Mesendoderm (in vitro differentiated cells): ENCODE data around the gene CALU. TPM values are rescaled to one million over a fixed set of nuclear protein-coding genes. Genes with fewer than 3 reads are reported as not detected.
A peak's percentile ranks its signal among the peaks of the same experiment; 100 is the strongest.

Experiments
- DNase-seq: peaks from one replicate; pipeline ENCODE4 v3.0.0; 2013
- H2AK5ac ChIP-seq: 2 replicates; pipeline ENCODE4 v1.6.1; 2013; ENCODE audit warnings: low read length, inconsistent platforms
- H2BK120ac ChIP-seq: 2 replicates; pipeline ENCODE4 v1.6.1; 2013; ENCODE audit warnings: low read depth, mild to moderate bottlenecking, low read length, moderate library complexity, mixed read lengths
- H2BK15ac ChIP-seq: replicated peaks from 2 replicates; pipeline ENCODE4 v1.6.1; 2013; ENCODE audit warnings: low read depth, mild to moderate bottlenecking, moderate library complexity
- H2BK5ac ChIP-seq: 2 replicates; pipeline ENCODE4 v1.6.1; 2013; ENCODE audit warnings: low read length, inconsistent platforms
- H3K18ac ChIP-seq: 2 replicates; pipeline ENCODE4 v1.6.1; 2013; ENCODE audit warnings: mild to moderate bottlenecking, low read length, mixed read lengths
- H3K23ac ChIP-seq: one replicate; pipeline ENCODE4 v1.6.1; 2013; ENCODE audit warnings: low read length
- H3K27ac ChIP-seq: 2 replicates; pipeline ENCODE4 v1.5.1; 2013; ENCODE audit warnings: low read depth, mild to moderate bottlenecking, inconsistent platforms, low read length, moderate library complexity
- H3K27me3 ChIP-seq: 2 replicates; pipeline ENCODE4 v1.6.1; 2013; ENCODE audit warnings: low read length, control low read depth, mild to moderate bottlenecking, inconsistent platforms; ENCODE audit not compliant: insufficient read depth, poor library complexity
- H3K36me3 ChIP-seq: 2 replicates; pipeline ENCODE4 v1.6.1; 2013; ENCODE audit warnings: low read length, inconsistent platforms; ENCODE audit not compliant: control insufficient read depth, insufficient read depth
- H3K4ac ChIP-seq: one replicate; pipeline ENCODE4 v1.6.1; 2013; ENCODE audit warnings: low read depth, mild to moderate bottlenecking, low read length, moderate library complexity
- H3K4me1 ChIP-seq: 2 replicates; pipeline ENCODE4 v1.6.1; 2013; ENCODE audit warnings: low read depth, low read length, inconsistent platforms; ENCODE audit not compliant: control insufficient read depth
- H3K4me2 ChIP-seq: 2 replicates; pipeline ENCODE4 v1.6.1; 2013; ENCODE audit warnings: low read length
- H3K4me3 ChIP-seq: 2 replicates; pipeline ENCODE4 v1.5.1; 2013; ENCODE audit warnings: mild to moderate bottlenecking, low read length
- H3K56ac ChIP-seq: one replicate; pipeline ENCODE4 v1.6.1; 2013; ENCODE audit warnings: low read length
- H3K79me1 ChIP-seq: 2 replicates; pipeline ENCODE4 v1.6.1; 2013; ENCODE audit warnings: low read length, inconsistent platforms
- H3K79me2 ChIP-seq: 2 replicates; pipeline ENCODE4 v1.6.1; 2013; ENCODE audit warnings: mild to moderate bottlenecking, low read length; ENCODE audit not compliant: control insufficient read depth, insufficient read depth
- H3K9ac ChIP-seq: 2 replicates; pipeline ENCODE4 v1.6.1; 2013; ENCODE audit warnings: low read length, inconsistent platforms
- H4K5ac ChIP-seq: one replicate; pipeline ENCODE4 v1.6.1; 2013; ENCODE audit warnings: low read length
- H4K8ac ChIP-seq: one replicate; pipeline ENCODE4 v1.6.1; 2013; ENCODE audit warnings: low read depth, mild to moderate bottlenecking, control low read depth, low read length, moderate library complexity
- WGBS: extraction: QIAGEN DNeasy Blood & Tissue Kit; methylation state at CpG from one replicate; pipeline ENCODE4 v1.1.7; 2013; ENCODE audit warnings: low lambda C conversion rate, missing lambda C conversion rate; ENCODE audit not compliant: insufficient coverage; ENCODE audit errors: extremely low coverage; 5-methylcytosine and 5-hydroxymethylcytosine counted together
- polyA plus RNA-seq, 2 experiments: library from polyadenylated mRNA; stranded (reverse); fragments of 200-250 nt; gene quantifications; one replicate each; pipeline ENCODE4 v1.2.3, GENCODE V29; 2013

Gene CALU
- 133 TPM for polyA plus RNA-seq (2013, experiment 1 of 2)
- polyA plus RNA-seq (2013, experiment 2 of 2), result 130 TPM

DNA sequence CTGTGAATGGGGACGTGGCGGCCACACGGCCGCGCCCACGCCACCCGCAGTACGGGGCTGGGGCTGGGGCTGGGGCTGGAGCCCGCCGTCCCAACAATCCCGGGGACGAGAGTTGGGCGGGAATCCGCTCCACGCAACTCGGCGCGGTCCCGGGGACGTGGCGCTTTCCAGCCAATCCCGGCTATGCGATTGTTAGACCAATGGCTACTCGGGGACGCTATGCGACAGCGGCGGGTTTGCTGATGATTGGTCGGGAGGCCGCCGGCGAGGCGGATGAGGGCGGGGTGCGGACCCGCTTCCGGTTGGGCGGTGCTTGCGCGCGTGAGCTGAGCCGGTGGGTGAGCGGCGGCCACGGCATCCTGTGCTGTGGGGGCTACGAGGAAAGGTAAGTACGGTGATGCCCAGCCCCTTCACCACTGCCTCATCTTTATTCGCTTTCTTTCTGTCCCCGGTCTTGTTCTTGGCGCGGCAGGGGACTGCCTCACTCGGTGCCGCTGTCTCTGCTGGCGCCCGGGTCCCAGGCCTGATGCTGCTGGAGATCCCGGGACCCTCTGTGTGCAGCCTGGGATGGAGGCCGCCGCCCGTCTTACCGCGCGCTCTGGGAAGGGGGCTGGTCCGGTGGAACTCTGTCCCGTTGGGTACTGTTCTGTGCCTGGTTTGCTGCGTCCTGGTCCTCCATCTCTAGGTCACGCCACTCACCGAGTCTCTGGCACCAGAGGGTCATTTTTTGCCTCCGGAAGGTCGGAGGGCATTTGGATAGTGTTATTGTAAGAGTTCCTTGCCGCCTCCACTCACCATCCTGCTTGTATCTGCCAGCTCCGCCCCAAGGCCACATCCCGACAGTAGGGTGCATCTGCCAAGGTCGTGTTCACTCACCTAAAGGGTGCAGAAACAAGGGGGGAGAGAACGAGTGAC lies at the start of gene CALU:
Gene CALU, plus strand, starts transcription at position 312 of the 915 bp plus-strand sequence. CDS start 9,225 bp downstream, outside the sequence.
- Histone ChIP-seq H2BK120ac (no peak within 1 kb of the TSS), H3K23ac (peak within 1 kb of the TSS; percentile 32), H3K4ac (peak within 1 kb of the TSS; percentile 75), H3K27ac (peak within 1 kb of the TSS; percentile 18), H3K9ac (peak within 1 kb of the TSS; percentile 88), H3K27me3 (no peaks in the 10 kb centered on the region), H3K4me1 (peaks cover 2% of the 10 kb centered on the region), H3K18ac (peak within 1 kb of the TSS; percentile 35), H2BK15ac (no peak within 1 kb of the TSS), H3K4me2 (peak within 1 kb of the TSS; percentile 71), H3K79me1 (peaks cover 7% of the 10 kb centered on the region), H3K56ac (peak within 1 kb of the TSS; percentile 91), H3K79me2 (peaks cover 46% of the 10 kb centered on the region), H2BK5ac (peak within 1 kb of the TSS; percentile 31), H3K36me3 (no peaks in the 10 kb centered on the region), H2AK5ac (no peak within 1 kb of the TSS), H3K4me3 (peak within 1 kb of the TSS; percentile 93), H4K8ac (no peak within 1 kb of the TSS), H4K5ac (no peak within 1 kb of the TSS)
- no CpG with 5 or more reads among the region's 74 CpGs for WGBS
- peak; percentile 97 for DNase-seq

- no CpG with 5 or more reads among the region's 1 CpG for WGBS
- no peak overlapping the region for H3K9ac ChIP-seq
- no peak overlapping the region for H4K8ac ChIP-seq
- H2BK120ac ChIP-seq, result no peak overlapping the region
- H3K4me1 ChIP-seq, result no peaks in the 10 kb centered on the region
- no peak overlapping the region for H2BK15ac ChIP-seq
- no peak for DNase-seq
- no peak overlapping the region for H3K23ac ChIP-seq
- no peaks in the 10 kb centered on the region for H3K36me3 ChIP-seq
- H3K4me3 ChIP-seq, result no peak overlapping the region
- H3K4me2 ChIP-seq, result no peak overlapping the region
- H2AK5ac ChIP-seq, result no peak overlapping the region
- H3K18ac ChIP-seq, result no peak overlapping the region
- H3K4ac ChIP-seq, result no peak overlapping the region
- no peak overlapping the region for H3K27ac ChIP-seq
- H3K56ac ChIP-seq, result no peak overlapping the region
- no peaks in the 10 kb centered on the region for H3K79me2 ChIP-seq
- H2BK5ac ChIP-seq, result no peak overlapping the region
- H4K5ac ChIP-seq, result no peak overlapping the region
- H3K27me3 ChIP-seq, result no peaks in the 10 kb centered on the region
- no peaks in the 10 kb centered on the region for H3K79me1 ChIP-seq
Measured at GRCh38 chr7:128691227-128691626, 47.9 kb upstream of the CALU start.

GRCh38 chr7:128692623-128693270 lies 46.4 kb upstream of the CALU start:
- no peak overlapping the region for H2BK15ac ChIP-seq
- no CpG with 5 or more reads among the region's 7 CpGs for WGBS
- H2BK120ac ChIP-seq, result no peak overlapping the region
- H3K27ac ChIP-seq, result no peak overlapping the region
- H3K18ac ChIP-seq, result no peak overlapping the region
- H2AK5ac ChIP-seq, result no peak overlapping the region
- no peak overlapping the region for H3K56ac ChIP-seq
- no peak overlapping the region for H4K8ac ChIP-seq
- no peak overlapping the region for H3K23ac ChIP-seq
- no peaks in the 10 kb centered on the region for H3K27me3 ChIP-seq
- no peaks in the 10 kb centered on the region for H3K36me3 ChIP-seq
- no peak overlapping the region for H3K4me2 ChIP-seq
- H4K5ac ChIP-seq, result no peak overlapping the region
- no peak overlapping the region for H3K4me3 ChIP-seq
- H3K79me1 ChIP-seq, result no peaks in the 10 kb centered on the region
- H3K4me1 ChIP-seq, result no peaks in the 10 kb centered on the region
- H2BK5ac ChIP-seq, result no peak overlapping the region
- no peak overlapping the region for H3K4ac ChIP-seq
- no peak overlapping the region for H3K9ac ChIP-seq
- no peaks in the 10 kb centered on the region for H3K79me2 ChIP-seq
- no peak for DNase-seq

GRCh38 chr7:128693373-128694015 lies 45.7 kb upstream of the CALU start:
- Histone ChIP-seq H3K79me1 (no peaks in the 10 kb centered on the region), H4K5ac (no peak overlapping the region)

GRCh38 chr7:128694738-128695137 lies 44.4 kb upstream of the CALU start:
- Histone ChIP-seq H3K23ac (no peak overlapping the region), H4K8ac (no peak overlapping the region), H3K79me2 (no peaks in the 10 kb centered on the region), H3K4me3 (no peak overlapping the region), H3K4me2 (no peak overlapping the region), H3K9ac (no peak overlapping the region), H2BK120ac (no peak overlapping the region), H2AK5ac (no peak overlapping the region), H3K36me3 (no peaks in the 10 kb centered on the region), H3K27me3 (no peaks in the 10 kb centered on the region), H3K27ac (no peak overlapping the region), H3K56ac (no peak overlapping the region), H2BK5ac (no peak overlapping the region), H3K4ac (no peak overlapping the region), H3K79me1 (no peaks in the 10 kb centered on the region), H3K18ac (no peak overlapping the region), H3K4me1 (no peaks in the 10 kb centered on the region), H2BK15ac (no peak overlapping the region), H4K5ac (no peak overlapping the region)
- DNase-seq, result no peak
- WGBS, result no CpG with 5 or more reads among the region's 2 CpGs

More at GRCh38 chr7:128693373-128694015, 45.7 kb upstream of the CALU start:
- Histone ChIP-seq H3K4me3 (no peak overlapping the region), H4K8ac (no peak overlapping the region), H3K18ac (no peak overlapping the region), H3K36me3 (no peaks in the 10 kb centered on the region), H2AK5ac (no peak overlapping the region), H3K4me2 (no peak overlapping the region), H2BK15ac (no peak overlapping the region), H3K27me3 (no peaks in the 10 kb centered on the region), H3K79me2 (no peaks in the 10 kb centered on the region), H2BK120ac (no peak overlapping the region), H3K4ac (no peak overlapping the region), H3K56ac (no peak overlapping the region), H2BK5ac (no peak overlapping the region), H3K4me1 (no peaks in the 10 kb centered on the region), H3K23ac (no peak overlapping the region), H3K27ac (no peak overlapping the region), H3K9ac (no peak overlapping the region)
- DNase-seq, result no peak
- no CpG with 5 or more reads among the region's 19 CpGs for WGBS
